K562 (cell line): ENCODE results near the gene CCNYL1.

ENCODE experiments used
- CHCHD3 ChIP-seq: fragments of 250-450 bp; sonication (Bioruptor Pico); IDR thresholded peaks from 2 replicates; pipeline ENCODE4 v2.1.2; 2022; ENCODE audit warnings: mild to moderate bottlenecking
- MAFG ChIP-seq: fragments of 450-650 bp; conservative IDR thresholded peaks from 2 replicates; pipeline ENCODE4 v1.6.1; 2016; ENCODE audit warnings: missing genetic modification characterization, missing compliant biosample characterization
- SOX6 ChIP-seq: fragments of 450-650 bp; IDR thresholded peaks from 2 replicates; pipeline ENCODE4 v1.6.1; 2014; ENCODE audit warnings: mild to moderate bottlenecking
- TF ChIP-seq, protein P1 (sequence below): fragments of 250-450 bp; sonication (Bioruptor Pico); IDR thresholded peaks from 2 replicates; pipeline ENCODE4 v1.9.0; 2021; ENCODE audit warnings: mild to moderate bottlenecking
- TF ChIP-seq, protein P2 (sequence below): sonication (generic); formaldehyde crosslinking; IDR thresholded peaks from 2 replicates; pipeline ENCODE4 v1.8.1; 2022; ENCODE audit warnings: missing genetic modification reagents

DNA sequence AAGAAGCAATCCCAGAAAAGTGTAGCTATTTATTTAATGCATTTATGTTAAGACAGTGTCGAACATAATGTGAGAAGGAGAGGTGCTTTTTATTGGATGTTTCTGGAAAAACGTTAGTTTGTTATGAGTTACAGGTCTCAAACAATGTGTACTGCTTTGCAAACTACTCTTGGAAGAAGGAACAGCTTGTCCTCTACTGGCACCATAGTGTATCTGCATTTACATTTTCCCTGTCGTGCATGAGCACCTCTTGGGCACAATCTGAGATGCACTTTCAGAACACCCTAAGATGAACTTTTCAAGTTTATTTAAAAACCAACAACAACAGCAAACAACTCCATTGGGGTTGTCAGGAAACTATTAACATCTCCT is 22.8 kb downstream of the CCNYL1 start:
- TF ChIP-seq CHCHD3 (CRISPR knock-in tag), result no peak
- TF ChIP-seq, protein P1, sequence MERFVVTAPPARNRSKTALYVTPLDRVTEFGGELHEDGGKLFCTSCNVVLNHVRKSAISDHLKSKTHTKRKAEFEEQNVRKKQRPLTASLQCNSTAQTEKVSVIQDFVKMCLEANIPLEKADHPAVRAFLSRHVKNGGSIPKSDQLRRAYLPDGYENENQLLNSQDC (CRISPR knock-in tag), result no peak
- TF ChIP-seq, protein P2, sequence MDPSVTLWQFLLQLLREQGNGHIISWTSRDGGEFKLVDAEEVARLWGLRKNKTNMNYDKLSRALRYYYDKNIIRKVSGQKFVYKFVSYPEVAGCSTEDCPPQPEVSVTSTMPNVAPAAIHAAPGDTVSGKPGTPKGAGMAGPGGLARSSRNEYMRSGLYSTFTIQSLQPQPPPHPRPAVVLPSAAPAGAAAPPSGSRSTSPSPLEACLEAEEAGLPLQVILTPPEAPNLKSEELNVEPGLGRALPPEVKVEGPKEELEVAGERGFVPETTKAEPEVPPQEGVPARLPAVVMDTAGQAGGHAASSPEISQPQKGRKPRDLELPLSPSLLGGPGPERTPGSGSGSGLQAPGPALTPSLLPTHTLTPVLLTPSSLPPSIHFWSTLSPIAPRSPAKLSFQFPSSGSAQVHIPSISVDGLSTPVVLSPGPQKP (CRISPR knock-in tag), result no peak
- TF ChIP-seq SOX6, result no peak
- TF ChIP-seq MAFG, result no peak
